GM19239 (cell line): ENCODE data around the gene RYR2.

Experiments used
- DNase-seq: peaks from one replicate; pipeline ENCODE4 v3.0.0; 2011; ENCODE audit warnings: low spot score; ENCODE audit not compliant: insufficient read length
- FAIRE-seq: peaks from 2 replicates; lab custom pipeline; 2011; peaks lifted over from hg19 to GRCh38; lab: Jason Lieb, UNC

RYR2 gene

GRCh38 chr1:237390823-237391222 is 348.8 kb downstream of the RYR2 start:
- DNase-seq: no peak
- FAIRE-seq: no peak

GRCh38 chr1:237393632-237394031 is 351.6 kb downstream of the RYR2 start:
- FAIRE-seq: no peak
- no peak for DNase-seq

- DNase-seq (no peak), FAIRE-seq (no peak)
Observed at GRCh38 chr1:237394281-237394680, 352.3 kb downstream of the RYR2 start.

GRCh38 chr1:237396426-237396825 is 354.4 kb downstream of the RYR2 start:
- DNase-seq (no peak), FAIRE-seq (no peak)

GRCh38 chr1:237398751-237399150 is 356.8 kb downstream of the RYR2 start:
- FAIRE-seq (no peak), DNase-seq (no peak)

- no peak for DNase-seq
- no peak for FAIRE-seq
Observed at GRCh38 chr1:237405912-237406311, 363.9 kb downstream of the RYR2 start.

- FAIRE-seq (no peak), DNase-seq (no peak)
Observed at GRCh38 chr1:237411621-237412020, 369.6 kb downstream of the RYR2 start.

- DNase-seq: no peak
- FAIRE-seq: no peak
Observed at GRCh38 chr1:237416924-237417655, 375.1 kb downstream of the RYR2 start.

GRCh38 chr1:237428809-237429208 is 386.8 kb downstream of the RYR2 start:
- FAIRE-seq: no peak
- DNase-seq: no peak

- DNase-seq (no peak), FAIRE-seq (no peak)
Observed at GRCh38 chr1:237429252-237429651, 387.3 kb downstream of the RYR2 start.

- no peak for DNase-seq
- FAIRE-seq: no peak
Observed at GRCh38 chr1:237431448-237431847, 389.5 kb downstream of the RYR2 start.

GRCh38 chr1:237440346-237440745 is 398.4 kb downstream of the RYR2 start:
- no peak for DNase-seq
- no peak for FAIRE-seq

- DNase-seq (no peak), FAIRE-seq (peak; percentile 44)
Observed at GRCh38 chr1:237444120-237444790, 402.3 kb downstream of the RYR2 start.

GRCh38 chr1:237448042-237448441 is 406.1 kb downstream of the RYR2 start:
- DNase-seq: no peak
- no peak for FAIRE-seq

- DNase-seq (no peak), FAIRE-seq (no peak)
Observed at GRCh38 chr1:237457573-237457972, 415.6 kb downstream of the RYR2 start.

- DNase-seq (no peak), FAIRE-seq (no peak)
Observed at GRCh38 chr1:237467320-237467719, 425.3 kb downstream of the RYR2 start.

- DNase-seq (no peak), FAIRE-seq (no peak)
Observed at GRCh38 chr1:237470712-237471338, 428.8 kb downstream of the RYR2 start.

GRCh38 chr1:237471377-237471776 is 429.4 kb downstream of the RYR2 start:
- no peak for FAIRE-seq

GRCh38 chr1:237471956-237472355 is 430.0 kb downstream of the RYR2 start:
- DNase-seq (no peak), FAIRE-seq (no peak)

More at GRCh38 chr1:237471377-237471776, 429.4 kb downstream of the RYR2 start:
- DNase-seq: no peak

GRCh38 chr1:237473854-237474253 is 431.9 kb downstream of the RYR2 start:
- no peak for DNase-seq
- no peak for FAIRE-seq

- DNase-seq: no peak
- FAIRE-seq: no peak
Observed at GRCh38 chr1:237478082-237478481, 436.1 kb downstream of the RYR2 start.
